Body of pancreas (tissue), 4 donors: ENCODE data around the gene SPDYC.

Experiments
- CTCF ChIP-seq, 7 experiments: fragments of 450-650 bp in 4 of 7; fragments of 200-600 bp in 3 of 7; sonication (generic) in 3 of 7; IDR thresholded peaks; one replicate each; pipeline ENCODE4 v1.5.1; 2016 to 2019; ENCODE audit warnings: antibody characterized with exemption in 7 of 7
- POLR2A ChIP-seq, 3 donors: fragments of 450-650 bp; IDR thresholded peaks; one replicate each; pipeline ENCODE4 v1.6.1; 2016; ENCODE audit warnings: antibody characterized with exemption in 3 of 3, mild to moderate bottlenecking in 2 of 3

GRCh38 chr11:65129649-65130441, 40.2 kb upstream of the SPDYC start:
- TF ChIP-seq CTCF (IDR thresholded peaks at IDR 0.05) (no peak), POLR2A (IDR thresholded peaks at IDR 0.05) (no peak)
